HG02938 (cell line): ENCODE results near the gene CUEDC1.
"Not testable (repeated sequence)": the region's sequence is repeated elsewhere in the genome, so short reads cannot be mapped to it uniquely, and the experiment has no call there.

Experiments
- ATAC-seq: cut with Tn5 transposase; IDR thresholded peaks from one replicate; pipeline ENCODE4 v1.9.1; 2021; ENCODE audit warnings: mild to moderate bottlenecking, moderate library complexity; ENCODE audit not compliant: unreplicated experiment

Gene CUEDC1

GRCh38 chr17:57986841-57987580 lies 31.8 kb upstream of the CUEDC1 start:
- ATAC-seq = peak; percentile 10

- no peak for ATAC-seq
Observed at GRCh38 chr17:57985675-57985974, 30.4 kb upstream of the CUEDC1 start.

- no peak for ATAC-seq
Observed at GRCh38 chr17:57984936-57985674, 29.9 kb upstream of the CUEDC1 start.

- ATAC-seq = no peak
Observed at GRCh38 chr17:57984261-57984890, 29.2 kb upstream of the CUEDC1 start.

- no peak for ATAC-seq
Observed at GRCh38 chr17:57983446-57983845, 28.2 kb upstream of the CUEDC1 start.

GRCh38 chr17:57982452-57983170 lies 27.4 kb upstream of the CUEDC1 start:
- no peak for ATAC-seq

- no peak for ATAC-seq
Observed at GRCh38 chr17:57980522-57980921, 25.3 kb upstream of the CUEDC1 start.

- ATAC-seq = no peak
Observed at GRCh38 chr17:57979076-57979475, 23.9 kb upstream of the CUEDC1 start.

GRCh38 chr17:57976594-57976993 lies 21.4 kb upstream of the CUEDC1 start:
- ATAC-seq = no peak

GRCh38 chr17:57975044-57975443 lies 19.8 kb upstream of the CUEDC1 start:
- ATAC-seq = no peak

GRCh38 chr17:57974053-57974824 lies 19.0 kb upstream of the CUEDC1 start:
- ATAC-seq = not testable (repeated sequence)

- no peak for ATAC-seq
Observed at GRCh38 chr17:57972151-57972550, 16.9 kb upstream of the CUEDC1 start.

GRCh38 chr17:57971572-57971971 lies 16.4 kb upstream of the CUEDC1 start:
- ATAC-seq = no peak

GRCh38 chr17:57970710-57971109 lies 15.5 kb upstream of the CUEDC1 start:
- ATAC-seq = no peak

GRCh38 chr17:57968456-57968855 lies 13.2 kb upstream of the CUEDC1 start:
- ATAC-seq = no peak

- ATAC-seq = no peak
Observed at GRCh38 chr17:57966875-57967274, 11.7 kb upstream of the CUEDC1 start.

- no peak for ATAC-seq
Observed at GRCh38 chr17:57966246-57966645, 11.0 kb upstream of the CUEDC1 start.

- ATAC-seq = no peak
Observed at GRCh38 chr17:57965521-57966160, 10.4 kb upstream of the CUEDC1 start.

- ATAC-seq = no peak
Observed at GRCh38 chr17:57963149-57963511, 7.9 kb upstream of the CUEDC1 start.
